ENCODE data around the gene RNF182. TPM values are rescaled to one million over a fixed set of nuclear protein-coding genes. Genes with fewer than 3 reads are reported as not detected.
A peak's percentile ranks its signal among the peaks of the same experiment; 100 is the strongest.
"Not testable (repeated sequence)": the region's sequence is repeated elsewhere in the genome, so short reads cannot be mapped to it uniquely, and the experiment has no call there.

The RNF182 gene, protein sequence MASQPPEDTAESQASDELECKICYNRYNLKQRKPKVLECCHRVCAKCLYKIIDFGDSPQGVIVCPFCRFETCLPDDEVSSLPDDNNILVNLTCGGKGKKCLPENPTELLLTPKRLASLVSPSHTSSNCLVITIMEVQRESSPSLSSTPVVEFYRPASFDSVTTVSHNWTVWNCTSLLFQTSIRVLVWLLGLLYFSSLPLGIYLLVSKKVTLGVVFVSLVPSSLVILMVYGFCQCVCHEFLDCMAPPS
- total RNA-seq = 3.3 and 4.4 TPM in 2 replicates

DNA sequence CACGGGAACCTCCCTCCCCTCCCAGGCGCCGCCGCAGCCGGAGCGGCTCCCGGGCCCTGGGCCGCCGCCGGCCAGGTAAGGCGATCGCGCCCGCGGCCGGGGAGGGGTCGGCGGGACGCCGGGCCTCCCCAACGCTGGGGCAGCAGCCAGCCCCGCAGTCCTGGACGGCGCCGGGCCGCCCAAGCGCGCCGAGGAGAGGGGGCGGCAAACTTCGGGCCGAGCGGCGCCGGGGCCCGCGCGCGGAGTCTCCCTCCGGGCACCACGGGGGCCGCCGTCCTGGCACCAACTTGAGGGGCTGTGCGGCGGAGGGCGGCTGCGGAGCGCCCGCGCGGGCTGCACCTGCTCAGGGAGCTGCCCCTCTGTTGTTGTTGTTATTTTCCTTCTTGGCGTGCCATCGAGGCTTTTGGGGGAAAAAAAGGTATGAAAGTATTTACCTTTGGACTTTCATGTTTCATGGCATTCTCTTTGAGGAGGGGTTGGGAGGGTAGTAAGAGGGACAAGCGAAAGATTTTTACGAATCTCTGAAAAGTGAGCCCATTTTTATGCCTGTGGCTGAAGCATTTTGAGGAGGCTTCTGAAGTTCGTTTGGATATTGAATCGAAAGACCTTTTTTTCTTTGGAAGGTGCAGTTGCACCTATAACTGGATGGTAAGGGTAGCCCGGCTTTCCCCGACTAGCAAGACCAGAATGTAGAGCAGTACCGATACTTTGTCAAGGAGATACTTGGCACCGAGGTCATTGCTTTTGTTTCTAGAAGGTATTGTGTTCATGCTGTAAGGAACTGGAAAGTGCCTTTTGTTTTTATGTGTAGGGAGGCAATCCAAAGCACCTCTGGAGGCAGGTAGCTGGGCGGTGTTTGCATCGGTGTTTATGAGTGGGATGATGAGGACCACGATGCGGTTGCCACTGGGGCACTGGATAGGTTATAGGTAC is at the start of gene RNF182:
TSS of gene RNF182 (plus strand) at position 4 of the 933 bp plus-strand sequence. CDS start 52,168 bp downstream, outside the sequence.
- peaks cover 14% of the 10 kb centered on the region for H3K4me1 ChIP-seq (ENCODE audit: insufficient read depth, low read length)
- no peaks in the 10 kb centered on the region for H3K9me3 ChIP-seq (ENCODE audit: low read depth, low read length)
- H2AFZ ChIP-seq (ENCODE audit: low read length) = peak within 1 kb of the TSS; percentile 94
- peak; percentile 98 for DNase-seq (ENCODE audit: insufficient read length, low spot score, missing footprints)
- peak within 1 kb of the TSS; percentile 99 for H3K4me2 ChIP-seq (ENCODE audit: insufficient read depth, low read length)
- TF ChIP-seq, protein P1, sequence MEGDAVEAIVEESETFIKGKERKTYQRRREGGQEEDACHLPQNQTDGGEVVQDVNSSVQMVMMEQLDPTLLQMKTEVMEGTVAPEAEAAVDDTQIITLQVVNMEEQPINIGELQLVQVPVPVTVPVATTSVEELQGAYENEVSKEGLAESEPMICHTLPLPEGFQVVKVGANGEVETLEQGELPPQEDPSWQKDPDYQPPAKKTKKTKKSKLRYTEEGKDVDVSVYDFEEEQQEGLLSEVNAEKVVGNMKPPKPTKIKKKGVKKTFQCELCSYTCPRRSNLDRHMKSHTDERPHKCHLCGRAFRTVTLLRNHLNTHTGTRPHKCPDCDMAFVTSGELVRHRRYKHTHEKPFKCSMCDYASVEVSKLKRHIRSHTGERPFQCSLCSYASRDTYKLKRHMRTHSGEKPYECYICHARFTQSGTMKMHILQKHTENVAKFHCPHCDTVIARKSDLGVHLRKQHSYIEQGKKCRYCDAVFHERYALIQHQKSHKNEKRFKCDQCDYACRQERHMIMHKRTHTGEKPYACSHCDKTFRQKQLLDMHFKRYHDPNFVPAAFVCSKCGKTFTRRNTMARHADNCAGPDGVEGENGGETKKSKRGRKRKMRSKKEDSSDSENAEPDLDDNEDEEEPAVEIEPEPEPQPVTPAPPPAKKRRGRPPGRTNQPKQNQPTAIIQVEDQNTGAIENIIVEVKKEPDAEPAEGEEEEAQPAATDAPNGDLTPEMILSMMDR (IDR thresholded peaks at IDR 0.05; ENCODE audit: extremely low read depth, low read depth, low read length) = no peak
- H3K36me3 ChIP-seq (ENCODE audit: insufficient read depth, low read length) = no peaks in the 10 kb centered on the region
- H3K27ac ChIP-seq (ENCODE audit: low read depth, low read length) = peak within 1 kb of the TSS; percentile 28
- peaks cover 32% of the 10 kb centered on the region for H3K27me3 ChIP-seq (ENCODE audit: insufficient read depth, low read length)
- H3K79me2 ChIP-seq (ENCODE audit: insufficient read depth, low read length) = no peaks in the 10 kb centered on the region
- peak within 1 kb of the TSS; percentile 79 for H3K4me3 ChIP-seq (ENCODE audit: insufficient read depth, low read length)
- no peaks in the 10 kb centered on the region for H4K20me1 ChIP-seq (ENCODE audit: insufficient read depth, low read length)

DNA sequence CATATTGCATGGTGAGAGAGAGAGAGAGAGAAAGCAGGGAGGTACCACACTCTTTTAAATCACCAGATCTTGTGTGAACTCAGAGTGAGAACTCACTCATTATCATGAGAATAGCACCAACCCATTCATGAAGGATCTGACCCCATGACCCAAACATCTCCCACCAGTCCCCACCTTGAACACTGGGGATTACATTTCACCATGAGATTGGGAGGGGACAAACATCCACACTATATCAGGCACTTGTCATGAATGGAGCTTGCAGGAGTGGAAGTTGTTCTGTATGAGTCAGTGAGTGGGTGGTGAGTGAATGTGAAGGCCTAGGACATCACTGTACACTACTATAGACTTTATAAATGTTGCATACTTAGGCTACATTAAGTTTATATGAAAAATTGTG is 47.7 kb upstream of the RNF182 start:
- Histone ChIP-seq H3K4me3 (ENCODE audit: insufficient read depth, low read length) (no peak overlapping the region), H3K27me3 (ENCODE audit: insufficient read depth, low read length) (peaks cover 9% of the 10 kb centered on the region), H3K9me3 (ENCODE audit: low read depth, low read length) (no peaks in the 10 kb centered on the region), H3K36me3 (ENCODE audit: insufficient read depth, low read length) (no peaks in the 10 kb centered on the region), H4K20me1 (ENCODE audit: insufficient read depth, low read length) (no peaks in the 10 kb centered on the region), H2AFZ (ENCODE audit: low read length) (peak overlapping the region; percentile 73), H3K79me2 (ENCODE audit: insufficient read depth, low read length) (no peaks in the 10 kb centered on the region), H3K4me1 (ENCODE audit: insufficient read depth, low read length) (peaks cover 12% of the 10 kb centered on the region), H3K27ac (ENCODE audit: low read depth, low read length) (no peak overlapping the region), H3K4me2 (ENCODE audit: insufficient read depth, low read length) (peak overlapping the region; percentile 26)
- DNase-seq (ENCODE audit: insufficient read length, low spot score, missing footprints) = no peak
- TF ChIP-seq, protein P1 (IDR thresholded peaks at IDR 0.05; ENCODE audit: extremely low read depth, low read depth, low read length) = no peak

DNA sequence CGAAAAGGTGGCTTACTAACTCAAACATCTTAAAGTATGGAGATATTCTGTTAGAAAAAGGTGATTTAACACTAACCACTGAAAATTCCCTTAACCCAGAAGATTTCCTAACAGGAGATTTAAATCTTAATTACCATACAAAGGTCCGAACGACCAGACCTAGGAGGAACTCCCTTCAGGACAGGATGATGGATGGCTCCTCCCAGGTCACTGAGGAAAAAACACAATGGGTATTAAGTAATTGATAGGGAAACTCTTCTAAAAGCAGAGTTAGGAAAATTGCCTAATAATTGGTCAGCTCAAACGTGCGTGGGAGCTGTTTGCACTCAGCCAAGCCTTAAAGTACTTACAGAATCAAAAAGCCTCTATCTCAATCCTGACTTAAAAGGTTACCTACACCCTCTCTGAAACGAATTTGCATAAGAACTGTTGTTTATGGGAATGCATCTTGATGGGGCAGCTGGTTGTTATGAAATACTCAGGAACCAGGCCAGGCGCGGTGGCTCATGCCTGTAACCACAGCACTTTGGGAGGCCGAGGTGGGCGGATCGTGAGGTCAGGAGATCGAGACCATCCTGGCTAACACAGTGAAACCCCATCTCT is 44.6 kb upstream of the RNF182 start:
- not testable (repeated sequence) for H3K27ac ChIP-seq (ENCODE audit: low read depth, low read length); H3K4me3 ChIP-seq (ENCODE audit: insufficient read depth, low read length); DNase-seq (ENCODE audit: insufficient read length, low spot score, missing footprints); H3K79me2 ChIP-seq (ENCODE audit: insufficient read depth, low read length); H3K27me3 ChIP-seq (ENCODE audit: insufficient read depth, low read length); H4K20me1 ChIP-seq (ENCODE audit: insufficient read depth, low read length); H3K4me1 ChIP-seq (ENCODE audit: insufficient read depth, low read length); H2AFZ ChIP-seq (ENCODE audit: low read length); H3K9me3 ChIP-seq (ENCODE audit: low read depth, low read length); H3K36me3 ChIP-seq (ENCODE audit: insufficient read depth, low read length); H3K4me2 ChIP-seq (ENCODE audit: insufficient read depth, low read length)

DNA sequence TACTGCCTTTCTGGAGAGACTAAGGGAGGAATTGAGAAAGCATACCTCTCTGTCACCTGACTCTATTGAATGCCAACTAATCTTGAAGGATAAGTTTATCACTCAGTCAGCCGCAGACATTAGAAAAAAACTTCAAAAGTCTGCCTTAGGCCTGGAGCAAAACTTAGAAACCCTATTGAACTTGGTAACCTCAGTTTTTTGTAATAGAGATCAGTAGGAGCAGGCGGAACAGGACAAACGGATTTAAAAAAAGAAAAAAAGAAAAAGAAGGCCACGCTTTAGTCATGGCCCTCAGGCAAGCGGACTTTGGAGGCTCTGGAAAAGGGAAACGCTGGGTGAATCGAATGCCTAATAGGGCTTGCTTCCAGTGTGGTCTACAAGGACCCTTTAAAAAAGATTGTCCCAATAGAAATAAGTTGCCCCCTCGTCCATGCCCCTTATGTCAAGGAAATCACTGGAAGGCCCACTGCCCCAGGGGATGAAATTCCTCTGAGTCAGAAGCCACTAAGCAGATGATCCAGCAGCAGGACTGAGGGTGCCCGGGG is 43.1 kb upstream of the RNF182 start:
- Histone ChIP-seq H2AFZ (ENCODE audit: low read length) (no peak overlapping the region), H3K36me3 (ENCODE audit: insufficient read depth, low read length) (no peaks in the 10 kb centered on the region), H3K27me3 (ENCODE audit: insufficient read depth, low read length) (no peaks in the 10 kb centered on the region), H3K9me3 (ENCODE audit: low read depth, low read length) (no peaks in the 10 kb centered on the region), H3K27ac (ENCODE audit: low read depth, low read length) (no peak overlapping the region), H3K4me1 (ENCODE audit: insufficient read depth, low read length) (peaks cover 3% of the 10 kb centered on the region), H3K4me3 (ENCODE audit: insufficient read depth, low read length) (no peak overlapping the region), H3K4me2 (ENCODE audit: insufficient read depth, low read length) (no peak overlapping the region), H3K79me2 (ENCODE audit: insufficient read depth, low read length) (no peaks in the 10 kb centered on the region), H4K20me1 (ENCODE audit: insufficient read depth, low read length) (no peaks in the 10 kb centered on the region)
- TF ChIP-seq, protein P1 (IDR thresholded peaks at IDR 0.05; ENCODE audit: extremely low read depth, low read depth, low read length) = no peak
- no peak for DNase-seq (ENCODE audit: insufficient read length, low spot score, missing footprints)
